Stomach smooth muscle (tissue), 2 donors: ENCODE results near the gene GGT1.
"Not testable (repeated sequence)": the region's sequence is repeated elsewhere in the genome, so short reads cannot be mapped to it uniquely, and the experiment has no call there.

Source experiments
- H3K27ac ChIP-seq: one replicate; pipeline ENCODE4 v1.7.0; 2013; ENCODE audit warnings: mild to moderate bottlenecking, low read length, inconsistent platforms
- H3K27me3 ChIP-seq, 2 donors: one replicate each; pipeline ENCODE4 v1.7.0; 2013; ENCODE audit warnings: low read length in 2 of 2; ENCODE audit not compliant: insufficient read depth in 2 of 2, control insufficient read depth in 1 of 2
- H3K36me3 ChIP-seq, 2 donors: one replicate each; pipeline ENCODE4 v1.7.0; 2013; ENCODE audit warnings: low read length in 2 of 2; ENCODE audit not compliant: control insufficient read depth in 2 of 2, insufficient read depth in 2 of 2
- H3K4me1 ChIP-seq: one replicate; pipeline ENCODE4 v1.7.0; 2013; ENCODE audit warnings: low read length; ENCODE audit not compliant: control insufficient read depth, insufficient read depth
- H3K4me3 ChIP-seq, 2 donors: one replicate each; pipeline ENCODE4 v1.7.0; 2013; ENCODE audit warnings: low read length in 2 of 2
- H3K9ac ChIP-seq, 2 donors: one replicate each; pipeline ENCODE4 v1.7.0; 2013; ENCODE audit warnings: low read length in 2 of 2, mild to moderate bottlenecking in 1 of 2
- H3K9me3 ChIP-seq, 2 donors: one replicate each; pipeline ENCODE4 v1.7.0; 2013; ENCODE audit warnings: low read length in 2 of 2; ENCODE audit not compliant: control insufficient read depth in 2 of 2
- donor health status: healthy.
- donor health status: Pancreatic carcinoma.

Gene GGT1

DNA sequence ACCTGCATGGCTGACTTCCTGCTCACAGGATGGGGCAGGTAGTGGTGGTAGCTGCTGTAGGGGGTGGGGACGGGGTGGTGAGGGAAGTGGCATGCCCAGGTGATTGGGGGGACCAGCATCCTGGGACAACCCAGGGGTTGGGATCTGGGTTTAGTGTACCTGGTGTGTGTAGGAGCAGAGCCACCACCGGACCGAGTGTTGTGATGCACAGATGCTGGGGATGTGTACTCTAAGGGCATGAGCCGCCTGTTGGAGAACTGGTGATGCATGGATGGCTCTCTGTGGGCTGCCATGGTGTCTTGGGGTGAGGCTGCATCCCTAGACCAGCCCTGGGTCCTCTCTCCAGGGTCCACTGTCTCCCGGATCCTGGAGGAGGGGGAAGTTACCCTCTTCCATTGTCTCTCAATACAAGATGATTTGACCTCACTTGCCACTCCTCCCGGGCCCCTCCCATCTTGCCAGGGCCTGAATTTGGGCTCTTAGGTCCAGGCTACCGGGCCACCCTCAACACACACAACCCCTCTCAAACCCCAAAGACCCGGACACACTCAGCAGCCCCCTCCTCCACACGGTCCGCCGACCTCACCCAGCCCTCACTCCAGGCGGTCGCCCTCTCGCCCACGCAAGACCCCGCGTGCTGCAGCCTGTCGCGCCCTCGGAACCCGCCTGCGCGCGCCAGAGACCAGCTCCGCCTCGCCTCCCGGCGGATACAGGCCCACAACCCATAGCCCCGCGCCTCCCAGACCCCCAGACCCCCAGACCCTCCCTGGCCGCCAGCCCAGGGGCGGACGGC lies 10.7 kb upstream of the GGT1 start:
- peaks cover 4 to 16% of the 10 kb centered on the region in 2 donors for H3K36me3 ChIP-seq
- peak overlapping the region; percentile 57 to 76 for H3K4me3 ChIP-seq
- H3K9me3 ChIP-seq = no peaks in the 10 kb centered on the region
- H3K27me3 ChIP-seq = no peaks in the 10 kb centered on the region
- peaks cover 17% of the 10 kb centered on the region for H3K4me1 ChIP-seq
- peak overlapping the region; percentile 60 for H3K27ac ChIP-seq
- peak overlapping the region; percentile 68 to 75 for H3K9ac ChIP-seq

DNA sequence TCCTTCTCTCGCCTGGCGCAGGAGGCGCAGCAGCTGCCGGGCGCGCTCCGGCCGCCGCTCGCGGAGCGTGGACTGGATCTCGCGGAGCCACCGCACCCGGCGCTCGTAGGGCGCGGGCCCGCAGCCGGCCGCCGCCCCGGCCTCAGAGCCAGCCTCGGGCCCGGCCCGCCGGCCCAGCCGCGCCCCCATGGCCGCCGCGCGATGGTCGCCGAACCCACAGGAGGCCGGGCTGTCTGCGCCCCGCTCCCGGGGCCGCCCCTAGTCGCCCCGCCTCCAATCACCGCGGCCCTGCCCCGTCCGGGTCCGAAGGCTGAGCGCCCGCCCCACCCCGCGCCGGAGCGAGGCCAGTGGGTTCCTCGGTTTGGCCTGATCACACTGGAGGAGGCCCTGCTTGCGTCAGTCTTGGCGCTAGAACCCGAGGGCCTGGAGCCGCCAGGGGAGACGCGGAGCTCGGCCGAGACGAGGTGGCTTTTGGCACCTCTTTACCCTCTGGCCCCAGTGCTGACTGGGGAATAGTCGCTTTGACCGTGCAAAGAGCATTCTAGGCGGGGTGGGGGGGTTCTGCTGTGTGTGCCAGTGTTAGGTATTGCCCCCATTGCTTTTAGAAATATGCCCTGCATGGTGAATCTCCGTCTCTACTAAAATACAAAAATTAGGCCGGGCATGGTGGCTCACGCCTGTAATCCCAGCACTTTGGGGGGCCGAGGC lies 10.0 kb upstream of the GGT1 start, which contains the start of gene LRRC75B:
Gene LRRC75B (minus strand): TSS at position 223 of the 708 bp plus-strand sequence. CDS start 34 bp downstream, at position 189.
- Histone ChIP-seq H3K27ac (peak within 1 kb of the TSS; percentile 78), H3K4me1 (peaks cover 16% of the 10 kb centered on the region), H3K4me3 (peak within 1 kb of the TSS; percentile 59 to 76), H3K36me3 (peaks cover 4 to 9% of the 10 kb centered on the region in 2 donors), H3K27me3 (no peaks in the 10 kb centered on the region), H3K9ac (peak within 1 kb of the TSS; percentile 77 to 83), H3K9me3 (no peaks in the 10 kb centered on the region)

DNA sequence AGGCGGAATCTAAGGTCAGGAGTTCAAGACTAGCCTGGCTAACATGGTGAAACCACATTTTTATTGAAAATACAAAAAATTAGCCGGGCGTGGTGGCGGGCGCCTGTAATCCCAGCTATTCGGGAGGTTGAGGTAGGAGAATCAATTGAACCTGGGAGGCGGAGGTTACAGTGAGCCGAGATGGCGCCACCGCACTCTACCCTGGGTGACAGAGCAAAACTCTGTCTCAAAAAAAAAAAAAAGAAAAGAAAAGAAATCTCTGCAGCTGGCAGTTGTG lies 9.5 kb upstream of the GGT1 start:
- H3K9ac ChIP-seq = peak overlapping the region; percentile 77 to 83
- not testable (repeated sequence) for H3K27me3 ChIP-seq, H3K36me3 ChIP-seq, H3K9me3 ChIP-seq
- peaks cover 16% of the 10 kb centered on the region for H3K4me1 ChIP-seq
- peak overlapping the region; percentile 59 to 76 for H3K4me3 ChIP-seq
- H3K27ac ChIP-seq = peak overlapping the region; percentile 78

GRCh38 chr22:24593836-24594568 lies 9.0 kb upstream of the GGT1 start:
- H3K27me3 ChIP-seq = no peaks in the 10 kb centered on the region
- H3K27ac ChIP-seq = peak overlapping the region; percentile 78
- H3K4me3 ChIP-seq = no peak overlapping the region
- no peaks in the 10 kb centered on the region for H3K9me3 ChIP-seq
- peaks cover 14% of the 10 kb centered on the region for H3K4me1 ChIP-seq
- H3K9ac ChIP-seq = peak overlapping the region in 1 of 2 donors; percentile 33
- H3K36me3 ChIP-seq = peaks cover under 1% of the 10 kb centered on the region in 2 donors

GRCh38 chr22:24594569-24595120 lies 8.3 kb upstream of the GGT1 start:
- Histone ChIP-seq H3K9ac (no peak overlapping the region), H3K9me3 (no peaks in the 10 kb centered on the region), H3K4me1 (peaks cover 14% of the 10 kb centered on the region), H3K27me3 (no peaks in the 10 kb centered on the region), H3K4me3 (no peak overlapping the region), H3K36me3 (no peaks in the 10 kb centered on the region), H3K27ac (no peak overlapping the region)

GRCh38 chr22:24595228-24595627 lies 7.8 kb upstream of the GGT1 start:
- Histone ChIP-seq H3K27ac (no peak overlapping the region), H3K9ac (no peak overlapping the region), H3K4me1 (peaks cover 14% of the 10 kb centered on the region), H3K27me3 (no peaks in the 10 kb centered on the region), H3K9me3 (no peaks in the 10 kb centered on the region), H3K4me3 (no peak overlapping the region), H3K36me3 (no peaks in the 10 kb centered on the region)

GRCh38 chr22:24595863-24596262 lies 7.1 kb upstream of the GGT1 start:
- Histone ChIP-seq H3K4me1 (peaks cover 14% of the 10 kb centered on the region), H3K36me3 (no peaks in the 10 kb centered on the region), H3K9me3 (no peaks in the 10 kb centered on the region), H3K27ac (no peak overlapping the region), H3K4me3 (no peak overlapping the region), H3K9ac (no peak overlapping the region), H3K27me3 (no peaks in the 10 kb centered on the region)

DNA sequence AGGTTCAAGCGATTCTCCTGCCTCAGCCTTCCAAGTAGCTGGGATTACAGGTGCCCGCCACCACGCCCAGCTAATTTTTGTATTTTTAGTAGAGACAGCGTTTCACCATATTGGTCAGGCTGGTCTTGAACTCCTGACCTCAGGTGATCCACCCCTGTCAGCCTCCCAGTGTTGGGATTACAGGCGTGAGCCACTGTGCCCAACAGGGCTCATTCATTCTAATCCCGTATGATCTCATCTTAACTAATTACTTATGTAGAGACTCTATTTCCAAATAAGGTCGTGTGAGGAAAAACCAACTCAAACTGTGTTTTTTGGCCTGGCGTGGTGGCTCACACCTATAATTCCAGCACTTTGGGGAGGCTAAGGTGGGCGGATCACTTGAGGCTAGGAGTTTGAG lies 5.9 kb upstream of the GGT1 start:
- H3K36me3 ChIP-seq, H3K4me3 ChIP-seq, H3K27me3 ChIP-seq, H3K27ac ChIP-seq, H3K9me3 ChIP-seq, H3K9ac ChIP-seq: not testable (repeated sequence)
- peaks cover 15% of the 10 kb centered on the region for H3K4me1 ChIP-seq

DNA sequence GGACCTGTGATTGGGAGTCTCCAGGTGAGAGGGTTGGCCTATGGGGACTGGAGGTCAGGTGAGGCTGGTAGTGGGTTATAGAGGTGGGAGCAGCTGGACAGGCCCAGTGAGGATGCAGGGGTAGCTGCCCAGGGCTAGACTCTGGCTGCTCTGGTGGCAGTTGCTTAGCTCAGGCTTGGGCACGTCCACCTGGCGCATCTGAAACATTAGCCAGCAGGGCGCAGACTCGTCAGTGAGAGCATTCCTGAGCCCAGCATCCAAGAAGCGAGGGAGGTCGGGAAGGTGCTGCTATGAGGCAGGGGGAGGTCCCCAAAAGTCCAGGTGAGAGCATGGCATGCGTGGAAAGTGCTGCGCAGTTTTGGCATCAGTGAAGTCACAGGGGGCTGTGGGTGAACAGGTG lies 3.5 kb upstream of the GGT1 start:
- H3K27me3 ChIP-seq = no peaks in the 10 kb centered on the region
- H3K9ac ChIP-seq = no peak overlapping the region
- no peaks in the 10 kb centered on the region for H3K36me3 ChIP-seq
- H3K4me3 ChIP-seq = no peak overlapping the region
- H3K27ac ChIP-seq = no peak overlapping the region
- peaks cover 10% of the 10 kb centered on the region for H3K4me1 ChIP-seq
- no peaks in the 10 kb centered on the region for H3K9me3 ChIP-seq

DNA sequence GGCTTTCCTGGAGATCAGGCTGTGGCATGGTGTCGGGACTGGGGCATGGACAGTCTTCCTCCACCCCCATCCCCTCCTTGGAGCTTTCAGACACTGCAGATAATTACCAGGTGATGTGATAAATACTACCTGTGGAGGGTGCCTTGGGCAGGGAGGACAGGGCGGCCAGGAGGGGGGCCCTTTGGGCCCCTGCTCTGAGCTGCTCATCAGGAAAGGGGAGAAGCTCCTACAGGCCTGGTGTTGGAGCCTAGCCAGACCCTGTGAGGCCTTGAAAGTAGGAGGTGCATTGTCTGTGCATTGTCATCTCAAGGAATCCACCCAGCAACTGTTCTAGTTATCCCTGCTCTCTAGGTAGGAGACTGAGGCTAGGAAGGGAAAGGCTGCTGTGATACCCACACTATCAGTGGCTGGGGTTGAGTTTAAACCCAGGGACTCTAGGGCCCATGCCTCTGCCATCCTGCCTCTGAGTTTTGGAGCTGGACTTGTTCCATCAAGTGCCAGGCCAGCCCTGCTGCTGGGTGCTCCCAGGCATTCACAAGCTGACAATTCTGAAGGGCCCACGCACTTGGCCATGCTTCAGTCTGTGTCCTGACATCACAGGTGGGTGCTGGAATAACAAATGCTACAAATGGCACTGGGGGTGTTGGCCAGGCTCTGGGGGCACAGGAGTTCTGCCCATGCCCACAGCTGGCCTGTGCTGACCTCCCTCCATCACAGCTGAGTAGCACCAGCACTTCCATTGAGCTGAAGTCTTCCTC lies 2.9 kb upstream of the GGT1 start:
- not testable (repeated sequence) for H3K9me3 ChIP-seq, H3K9ac ChIP-seq, H3K4me1 ChIP-seq, H3K27me3 ChIP-seq, H3K36me3 ChIP-seq, H3K4me3 ChIP-seq, H3K27ac ChIP-seq
